A172 (cell line): Measurements from ENCODE around the gene LRRC28. TPM values are rescaled to one million over a fixed set of nuclear protein-coding genes. Genes with fewer than 3 reads are reported as not detected.
"Not testable (repeated sequence)": the region's sequence is repeated elsewhere in the genome, so short reads cannot be mapped to it uniquely, and the experiment has no call there.

Experiments
- DNase-seq: peaks from one replicate; pipeline ENCODE4 v3.0.0-alpha.2; 2015; ENCODE audit warnings: low spot score
- total RNA-seq: library from RNA; depleted of rRNA; stranded (reverse); fragments of >200 nt; shearing (Covaris generic); gene quantifications from 2 replicates; pipeline ENCODE4 v1.2.3, GENCODE V29; 2014

Gene LRRC28
- total RNA-seq, 1 experiment from 2014 or later, result 20.8 TPM

DNA sequence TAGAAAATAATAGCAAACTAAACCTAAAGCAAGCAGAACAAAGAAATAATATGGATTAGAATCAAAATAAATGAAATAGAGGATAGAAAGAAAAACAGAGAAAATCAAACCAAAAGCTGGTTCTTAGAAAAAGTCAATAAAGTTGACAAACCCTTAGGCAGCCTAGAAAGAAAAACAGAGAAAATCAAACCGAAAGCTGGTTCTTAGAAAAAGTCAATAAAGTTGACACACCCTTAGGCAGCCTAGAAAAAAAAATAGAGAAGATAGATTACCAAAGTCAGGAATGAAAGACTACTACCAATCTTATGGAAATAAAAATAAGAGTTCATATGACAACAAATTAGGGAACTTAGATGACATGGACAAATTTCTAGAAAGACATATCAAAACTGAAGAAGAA, 142.4 kb downstream of the LRRC28 start:
- no peak for DNase-seq

DNA sequence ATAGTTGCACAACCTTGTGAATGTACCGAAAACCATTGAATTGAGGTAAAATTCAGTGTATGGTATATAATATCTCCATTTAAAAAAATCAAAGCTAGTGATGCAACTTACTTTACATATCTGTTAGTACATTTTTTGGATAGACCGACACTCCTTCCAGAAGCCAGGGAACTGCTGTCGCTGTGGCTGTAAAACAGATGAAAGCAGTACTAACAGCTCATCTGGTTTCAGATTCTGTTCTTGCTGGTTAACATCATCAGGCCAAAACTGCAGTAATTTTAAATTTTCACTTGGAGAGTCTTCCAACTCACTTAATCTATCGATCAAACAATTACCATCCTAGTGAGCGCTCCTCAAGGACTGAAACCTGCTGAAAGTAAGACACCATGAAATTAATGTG, 145.1 kb downstream of the LRRC28 start:
- no peak for DNase-seq

DNA sequence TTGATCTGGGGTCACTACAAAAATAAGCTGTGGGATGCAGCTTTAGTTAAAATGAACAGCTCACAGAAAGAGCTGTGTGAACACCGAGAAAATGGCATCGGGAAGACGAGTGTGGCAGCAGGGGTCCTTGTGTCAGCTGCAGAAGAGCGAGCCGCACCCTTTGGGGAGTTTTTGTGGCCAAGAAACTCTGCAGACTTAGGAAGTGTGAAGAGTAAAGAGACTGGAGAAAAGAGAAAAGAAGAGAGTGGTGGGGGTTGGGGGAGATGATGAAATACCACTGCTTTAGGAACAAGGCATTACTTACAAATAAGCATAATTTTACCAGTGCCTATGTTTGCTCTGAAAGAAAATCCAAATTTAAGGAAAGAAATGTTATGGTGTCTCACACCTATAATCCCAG, 147.8 kb downstream of the LRRC28 start:
- DNase-seq, result no peak

DNA sequence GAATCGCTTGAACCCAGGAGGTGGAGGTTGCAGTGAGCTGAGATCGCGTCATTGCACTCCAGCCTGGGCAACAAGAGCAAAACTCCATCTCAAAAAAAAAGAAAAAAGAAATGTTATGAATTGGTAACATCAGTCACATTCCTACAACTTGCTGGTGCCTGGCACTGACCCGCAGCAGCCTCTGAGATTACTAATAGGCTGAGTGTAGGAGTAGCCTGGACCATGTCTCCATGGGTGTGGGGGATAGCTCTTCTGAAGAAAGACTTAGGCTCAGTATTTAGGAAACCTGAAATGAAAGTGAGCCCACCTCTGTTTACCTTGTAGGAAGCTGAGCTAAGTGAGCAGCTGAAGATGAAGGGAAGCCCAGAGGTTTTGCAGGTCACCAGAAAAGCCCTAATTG, 148.3 kb downstream of the LRRC28 start:
- no peak for DNase-seq

DNA sequence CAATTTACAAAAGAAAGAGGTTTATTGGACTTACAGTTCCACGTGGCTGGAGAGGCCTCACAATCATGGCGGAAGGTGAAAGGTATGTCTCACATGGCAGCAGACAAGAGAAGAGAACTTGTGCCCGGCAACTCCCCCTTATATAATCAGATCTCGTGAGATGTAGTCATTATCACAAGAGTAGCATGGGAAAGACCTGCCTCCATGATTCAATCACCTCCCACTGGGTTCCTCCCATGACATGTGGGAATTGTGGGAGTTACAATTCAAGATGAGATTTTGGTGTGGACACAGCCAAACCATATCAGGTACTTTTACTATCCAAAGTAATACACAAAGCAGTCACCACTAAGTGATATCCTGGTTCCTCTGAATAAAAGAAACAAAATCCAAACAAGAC, 149.9 kb downstream of the LRRC28 start:
- not testable (repeated sequence) for DNase-seq

DNA sequence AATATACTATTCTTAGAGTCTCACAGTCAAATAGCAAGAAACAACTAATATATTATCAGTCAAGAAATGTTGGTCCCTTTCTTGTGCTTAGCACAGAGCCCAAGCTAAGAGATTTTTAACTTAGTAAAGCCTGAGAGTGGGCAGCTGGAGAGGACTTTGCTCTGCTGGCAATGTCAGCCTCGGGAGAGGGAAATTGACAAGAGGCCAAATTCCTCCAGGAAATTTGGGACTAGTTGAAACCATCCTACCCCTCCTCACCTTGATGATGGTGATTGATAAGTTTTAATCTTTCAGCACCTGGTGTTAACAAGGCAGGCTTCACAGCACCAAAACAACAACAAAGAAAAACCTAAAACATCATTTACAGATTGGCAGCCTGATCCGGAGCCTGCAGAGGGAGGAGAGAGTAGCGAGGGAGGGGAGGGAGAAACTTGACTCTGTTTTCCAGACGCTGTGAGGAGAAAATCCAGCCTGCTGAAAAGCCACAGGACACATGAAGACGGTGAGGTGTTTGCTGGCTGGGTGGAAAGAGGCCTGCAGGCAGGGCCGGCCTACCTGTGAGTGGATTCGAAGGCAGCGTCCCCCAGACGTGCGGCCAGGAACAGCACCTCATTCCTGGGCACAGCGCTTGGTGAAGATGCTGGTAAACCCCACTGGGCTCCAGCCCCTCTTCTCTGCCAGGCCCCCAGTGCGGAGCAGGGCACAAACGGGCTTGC, 150.9 kb downstream of the LRRC28 start:
- no peak for DNase-seq

DNA sequence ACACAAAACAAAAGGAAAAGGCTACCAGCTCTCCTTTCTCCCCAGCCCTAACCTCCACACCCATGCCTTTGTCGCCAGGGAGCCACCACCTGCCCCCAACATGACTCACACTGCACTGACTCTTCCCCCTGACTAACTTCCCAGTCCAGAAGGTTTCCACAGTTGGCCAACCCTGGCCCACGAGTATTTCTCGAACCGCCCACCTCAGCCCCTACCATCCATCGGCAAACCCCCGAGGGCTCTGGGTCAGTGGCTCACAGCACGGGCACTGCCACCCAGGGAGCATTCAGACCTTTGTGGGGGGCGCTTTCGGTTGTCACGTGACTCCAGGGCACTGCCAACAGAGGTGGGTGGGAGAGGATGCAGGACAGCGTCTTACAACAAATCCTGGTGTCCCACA, 152.3 kb downstream of the LRRC28 start:
- peak; percentile 59 for DNase-seq

DNA sequence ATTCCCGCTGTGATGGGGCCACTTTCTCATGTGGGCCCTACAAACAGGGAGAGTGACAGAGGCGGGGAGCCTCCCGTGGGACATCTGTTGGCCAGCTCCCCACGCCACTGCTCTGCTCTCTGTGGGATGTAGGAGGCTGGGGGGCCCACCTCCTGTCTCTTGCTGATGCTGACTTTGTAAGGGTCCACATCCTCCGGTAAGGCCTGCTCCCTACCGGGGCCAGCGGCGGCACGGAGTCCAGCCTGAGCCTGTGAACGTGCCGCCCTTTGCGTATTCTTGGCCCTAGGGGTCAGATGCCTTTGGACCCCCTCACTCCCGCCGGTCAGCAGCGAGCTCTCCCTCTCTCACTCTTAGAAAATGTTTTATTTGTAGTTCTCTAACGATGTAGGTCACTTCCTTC, 153.2 kb downstream of the LRRC28 start:
- no peak for DNase-seq

DNA sequence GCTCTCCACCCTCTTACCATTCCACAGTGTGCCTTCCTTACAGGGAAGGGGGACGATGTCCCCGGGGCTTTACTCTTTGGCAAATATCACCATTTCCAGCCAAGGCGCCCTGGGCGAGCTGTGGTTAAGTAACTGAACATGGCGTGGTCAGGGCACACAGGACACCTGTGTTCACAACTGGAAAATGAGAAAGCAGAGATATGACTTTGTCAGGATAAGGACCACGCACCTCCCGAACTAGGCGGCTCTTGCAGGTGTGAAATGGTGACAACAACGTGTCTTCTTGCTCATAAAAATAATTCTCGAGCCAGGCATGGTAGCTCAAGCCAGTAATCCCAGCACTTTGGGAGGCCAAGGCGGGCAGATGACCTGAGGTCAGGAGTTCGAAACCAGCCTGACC, 154.8 kb downstream of the LRRC28 start:
- no peak for DNase-seq

DNA sequence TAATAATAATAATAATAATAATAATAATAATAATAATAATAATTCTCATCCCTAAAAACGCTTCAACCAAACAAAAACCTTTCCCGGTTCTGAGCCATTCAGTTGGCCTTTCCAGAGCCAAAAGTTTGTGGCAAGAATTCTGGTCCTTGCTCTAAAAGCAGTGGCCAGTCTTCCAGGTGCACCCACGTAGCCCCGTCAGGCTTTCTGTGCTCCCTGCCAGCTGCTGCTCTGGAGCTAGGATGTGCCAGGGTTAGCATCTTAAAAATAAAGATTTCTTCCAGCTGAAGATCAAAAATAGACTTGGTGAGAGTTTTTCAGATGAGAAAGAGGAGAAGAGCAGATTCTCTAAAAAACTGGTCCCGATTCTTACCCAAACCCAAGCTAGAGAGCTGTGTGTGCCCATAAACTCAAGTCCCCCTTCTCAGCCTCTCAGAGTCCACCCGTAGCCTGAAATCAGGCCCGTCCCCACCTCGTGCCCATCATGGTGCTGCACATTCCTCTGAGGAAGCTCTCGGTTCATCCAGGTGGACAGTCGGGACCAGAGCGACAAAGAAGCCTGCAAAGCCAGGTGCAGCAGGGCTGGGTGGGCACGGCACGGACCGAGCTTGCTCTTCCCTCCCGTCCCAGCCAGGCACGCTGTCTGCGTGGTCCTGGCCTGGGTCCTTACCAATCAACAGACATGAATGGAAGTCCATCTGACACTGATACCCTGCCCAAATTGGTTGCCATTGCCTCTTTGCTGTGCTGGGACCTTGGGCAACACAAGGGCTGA, 155.6 kb downstream of the LRRC28 start:
- DNase-seq, result no peak

DNA sequence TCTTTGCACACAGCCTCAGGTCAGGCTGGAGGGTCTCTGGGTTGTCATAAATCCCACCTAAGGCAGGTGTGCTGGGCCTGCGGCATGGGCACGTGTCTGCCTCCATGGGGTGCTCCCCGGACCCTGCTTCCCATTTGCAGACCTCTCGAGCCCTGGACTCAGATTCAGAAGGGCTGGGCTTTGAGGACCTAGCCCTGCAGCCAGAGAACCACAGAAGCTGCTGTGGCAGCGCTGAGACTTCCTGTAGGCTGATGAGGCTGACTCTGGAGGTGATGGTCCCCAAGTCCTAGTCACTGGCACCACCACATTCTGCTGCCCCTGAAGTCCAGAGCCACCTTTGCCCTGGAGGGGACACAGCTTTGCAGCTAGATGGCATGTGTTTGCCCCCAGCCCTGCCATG, 156.4 kb downstream of the LRRC28 start:
- DNase-seq, result no peak

DNA sequence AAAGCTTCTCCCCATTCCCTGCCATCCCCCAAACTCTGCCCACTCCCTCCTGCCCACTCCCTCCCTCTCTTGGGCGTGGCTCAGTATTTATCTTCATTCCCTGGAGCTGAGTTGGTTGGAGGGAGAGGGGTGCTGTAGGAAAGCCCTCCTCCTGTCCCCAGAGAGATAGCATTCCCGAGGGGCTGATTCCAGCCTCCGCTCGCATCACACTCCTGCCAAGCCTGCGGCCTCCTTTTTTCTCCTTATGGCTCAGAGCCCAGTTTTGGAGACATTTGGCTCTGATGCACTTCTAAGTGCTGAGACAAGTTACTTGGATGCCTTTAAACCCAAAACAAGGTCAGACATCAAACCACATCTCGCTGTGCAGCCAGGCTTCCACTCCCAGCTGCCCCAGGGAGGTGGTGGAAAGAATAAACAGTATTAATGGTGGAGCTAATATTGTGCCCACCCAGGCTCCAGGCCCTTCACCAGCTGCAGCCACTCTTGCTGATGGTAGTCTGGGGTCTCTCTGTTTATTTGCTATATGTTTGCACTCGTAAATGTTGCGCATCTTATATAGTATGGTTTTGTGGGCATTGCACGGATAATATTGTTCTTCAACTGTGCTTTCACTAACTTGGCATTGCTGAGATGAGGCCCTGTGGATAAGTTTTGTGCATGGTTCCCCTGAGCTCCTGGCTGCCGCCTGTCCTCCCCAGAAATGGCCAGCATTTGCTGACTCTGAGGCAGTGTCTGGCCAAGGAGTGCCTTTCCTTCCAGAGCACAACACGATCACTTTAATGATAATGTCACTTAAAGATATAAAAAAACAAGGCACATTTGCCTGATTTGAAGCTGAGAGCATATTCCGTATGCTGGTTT, 157.2 kb downstream of the LRRC28 start:
- peak; percentile 70 for DNase-seq

DNA sequence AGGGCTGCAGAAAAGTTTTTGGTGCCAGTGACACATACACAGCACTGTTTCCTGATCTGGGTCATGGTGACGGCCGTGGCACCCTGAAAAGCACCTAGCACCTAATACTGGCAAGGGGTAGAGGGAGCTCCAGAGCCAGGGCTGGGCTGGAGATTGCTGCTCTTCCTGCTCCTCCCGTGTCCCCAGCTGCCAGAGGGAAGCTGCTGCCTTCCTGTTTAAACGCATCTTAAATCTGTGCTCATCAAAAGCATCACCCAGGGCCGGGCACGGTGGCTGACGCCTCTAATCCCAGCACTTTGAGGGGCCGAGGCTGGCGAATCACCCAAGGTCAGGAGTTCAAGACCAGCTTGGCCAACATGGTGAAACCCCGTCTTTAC, 157.8 kb downstream of the LRRC28 start:
- DNase-seq, result peak; percentile 61

DNA sequence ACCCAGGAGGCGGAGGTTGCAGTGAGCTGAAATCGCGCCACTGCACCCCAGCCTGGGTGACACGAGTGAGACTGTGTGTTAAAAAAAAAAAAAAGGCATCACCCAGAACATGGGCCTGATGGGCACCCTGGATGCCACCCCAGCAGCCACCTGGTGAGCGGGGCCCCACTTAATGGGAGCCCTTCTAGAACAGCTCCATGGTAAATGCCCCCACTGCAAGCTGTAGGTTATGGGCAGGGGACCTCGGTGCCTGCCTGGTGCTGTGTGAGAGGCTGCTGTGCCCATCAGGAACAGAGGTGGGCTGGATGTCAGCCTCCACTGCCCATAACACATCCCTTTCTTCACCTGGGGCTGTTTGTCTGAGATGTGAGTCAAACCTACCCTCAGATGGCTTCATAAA, 158.3 kb downstream of the LRRC28 start:
- DNase-seq, result no peak

DNA sequence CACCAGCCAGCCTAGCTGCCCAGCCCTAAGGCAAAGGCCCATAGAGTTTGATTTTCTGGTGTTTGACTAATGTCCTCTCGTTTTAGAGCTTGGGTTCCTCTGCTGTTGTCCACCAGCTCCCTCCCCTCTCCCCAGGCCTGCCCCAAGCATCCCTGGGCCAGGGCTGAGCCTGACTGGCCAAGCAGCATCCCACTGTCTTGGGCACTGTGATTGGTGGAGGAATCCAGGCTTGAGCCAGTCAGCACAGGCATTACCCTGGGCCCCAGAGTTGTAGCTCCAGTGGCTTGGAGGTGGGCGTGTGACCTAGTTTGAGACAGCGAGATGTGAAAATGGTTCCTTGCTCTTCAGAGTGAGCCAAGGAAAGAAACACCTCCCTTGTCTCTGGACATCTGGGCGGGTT, 159.2 kb downstream of the LRRC28 start:
- no peak for DNase-seq

DNA sequence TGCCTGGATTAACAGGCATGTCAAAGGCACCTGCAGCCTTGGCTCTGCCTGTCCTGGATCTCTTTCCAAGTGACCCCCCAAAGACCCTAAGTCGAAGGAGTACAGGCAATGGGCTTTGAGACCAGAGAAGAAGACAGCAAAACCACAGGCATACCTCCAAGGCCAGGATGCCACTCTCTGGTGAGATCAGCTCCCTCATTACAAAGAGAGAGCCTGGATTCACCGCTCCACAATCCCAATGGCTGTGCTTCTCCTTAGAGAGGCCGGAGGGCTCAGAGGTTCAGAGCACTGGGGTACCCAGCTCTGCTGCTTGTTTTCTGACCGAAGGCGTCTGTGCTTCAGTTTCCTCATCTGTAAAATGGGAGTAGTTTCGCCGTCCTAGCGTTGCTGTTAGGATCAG, 160.0 kb downstream of the LRRC28 start:
- DNase-seq, result no peak

DNA sequence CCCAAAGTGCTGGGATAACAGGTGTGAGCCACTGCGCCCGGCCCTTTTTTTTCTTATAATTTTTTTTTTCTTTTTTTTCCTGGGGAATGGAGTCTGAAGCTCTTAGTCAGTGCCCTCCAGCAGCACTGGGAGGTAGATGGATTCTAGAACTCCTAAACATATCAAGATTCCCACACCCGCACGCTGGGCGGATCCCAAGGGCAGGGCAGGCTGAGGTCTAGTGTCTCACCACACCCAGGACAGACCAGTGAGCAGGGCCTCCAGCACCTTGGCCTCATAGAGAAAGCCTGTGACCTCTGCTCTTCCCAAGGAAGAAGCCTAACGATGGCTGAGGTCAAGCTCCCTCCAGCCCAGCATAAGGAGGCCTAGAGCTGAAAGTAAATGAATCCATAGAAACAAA, 160.8 kb downstream of the LRRC28 start:
- no peak for DNase-seq

DNA sequence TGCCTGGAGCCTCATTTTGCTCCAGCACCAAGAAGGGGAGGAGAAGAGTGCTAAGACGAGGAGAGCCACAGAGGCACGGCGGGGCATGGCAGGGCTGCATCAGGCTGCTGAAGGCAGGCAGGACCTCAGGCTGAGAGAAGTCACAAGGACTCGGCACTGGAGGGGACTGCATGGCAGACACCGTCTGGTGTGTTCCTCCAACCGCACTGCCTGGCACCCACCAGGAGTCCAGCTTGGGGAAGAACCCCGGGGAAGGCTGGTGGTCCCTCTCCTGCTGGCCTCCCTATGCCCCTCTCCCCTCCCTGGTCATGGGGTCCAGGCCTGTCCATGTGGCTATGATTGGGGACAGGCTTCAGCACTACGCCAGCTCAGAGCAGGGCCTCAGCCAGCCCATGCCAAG, 161.3 kb downstream of the LRRC28 start:
- DNase-seq, result no peak

DNA sequence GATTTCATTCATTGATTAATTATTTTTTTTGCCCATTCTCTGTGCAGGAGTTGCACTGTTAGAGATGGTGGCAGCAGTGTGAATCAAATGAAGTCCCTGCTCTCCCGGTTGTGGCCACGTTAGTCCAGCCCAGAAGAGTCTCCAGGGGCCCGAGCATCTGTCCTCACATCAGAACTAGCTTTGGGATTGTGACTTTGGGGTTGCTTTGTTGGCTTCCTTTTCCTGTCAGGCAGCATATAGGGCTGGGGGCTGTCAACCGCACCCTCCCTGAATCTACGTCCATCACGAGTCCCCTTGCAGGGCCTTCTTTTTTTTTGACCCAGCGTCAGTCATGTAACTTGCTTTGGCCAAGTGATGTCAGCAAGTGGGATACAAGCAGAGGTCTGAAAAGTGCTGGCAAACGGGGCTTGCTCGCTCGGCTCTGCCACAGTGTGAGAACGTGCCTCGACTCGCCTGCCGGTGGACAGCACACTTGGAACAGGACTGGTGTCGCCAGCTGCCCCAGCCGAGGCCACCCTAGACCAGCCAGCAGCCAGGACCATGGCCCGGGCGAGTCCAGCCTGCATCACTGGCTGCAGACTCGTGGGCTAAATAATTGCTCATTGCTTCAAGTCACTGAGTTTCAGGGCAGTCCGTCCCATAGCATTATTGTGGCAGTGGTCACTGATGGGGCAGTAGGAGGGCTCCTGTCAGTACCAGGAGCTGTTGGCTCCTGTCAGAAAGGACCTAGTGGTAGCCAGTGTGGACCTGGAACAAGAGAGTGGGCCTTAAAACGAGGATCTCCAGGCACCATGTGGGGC, 162.9 kb downstream of the LRRC28 start:
- no peak for DNase-seq

DNA sequence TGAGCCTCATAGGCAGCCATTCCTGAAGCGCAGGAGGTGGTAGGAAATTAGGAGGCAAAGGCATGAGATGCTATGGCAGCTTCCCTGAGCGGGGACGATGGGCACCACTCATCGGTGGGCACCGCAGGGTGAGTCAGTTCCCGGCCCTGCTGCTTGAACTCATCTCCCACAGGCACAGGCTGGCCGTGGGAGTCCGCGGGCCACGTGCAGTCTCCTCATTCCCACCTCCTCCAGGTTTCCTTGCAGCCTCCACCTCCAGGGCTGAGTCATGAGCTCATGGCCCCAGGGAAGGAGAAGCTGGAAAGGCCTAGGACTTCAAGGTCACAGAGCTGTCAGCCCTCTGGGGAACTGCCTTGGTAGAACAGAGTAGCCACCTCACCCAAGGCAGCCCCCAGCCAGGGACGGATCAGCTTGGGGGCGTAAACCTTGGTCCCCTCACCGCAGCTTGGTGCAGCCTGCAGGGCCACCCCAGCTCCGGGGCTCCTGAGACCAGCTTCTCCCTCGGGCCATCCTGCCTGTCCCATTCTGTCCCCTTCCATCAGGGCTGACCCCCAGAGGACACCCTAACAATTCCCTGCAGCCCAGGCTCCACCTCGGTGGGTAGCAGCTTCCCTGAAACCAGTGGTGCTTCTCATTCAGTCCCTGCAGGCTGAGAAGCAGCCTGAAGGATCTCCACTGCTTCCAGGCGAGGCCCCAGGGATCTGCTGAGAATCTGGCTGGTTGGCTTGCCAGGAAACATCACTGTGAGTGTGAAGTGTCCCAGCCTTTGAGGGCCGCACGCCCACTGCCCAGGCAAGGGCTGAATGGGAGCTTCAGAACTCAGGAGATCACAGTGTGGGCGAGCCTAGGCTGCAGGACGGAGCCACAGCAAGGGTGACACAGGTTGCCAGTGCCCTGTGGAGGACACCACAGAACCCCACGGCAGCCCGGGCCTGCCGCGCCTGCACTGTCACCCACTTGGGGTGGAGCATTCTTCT, 163.8 kb downstream of the LRRC28 start:
- no peak for DNase-seq
